Testis (tissue), 2 donors: ENCODE results near the gene NDUFV3.

Source experiments
- CTCF ChIP-seq, 3 experiments: fragments of 450-650 bp in 2 of 3; fragments of 200-600 bp in 1 of 3; sonication (generic) in 1 of 3; IDR thresholded peaks; one replicate each; pipeline ENCODE4 v1.5.1; 2016 to 2019; ENCODE audit warnings: antibody characterized with exemption in 3 of 3, mild to moderate bottlenecking in 2 of 3, moderate library complexity in 1 of 3
- POLR2A ChIP-seq: fragments of 450-650 bp; IDR thresholded peaks from one replicate; pipeline ENCODE4 v1.6.1; 2017; ENCODE audit warnings: antibody characterized with exemption, mild to moderate bottlenecking, moderate library complexity

GRCh38 chr21:42929969-42930368, 36.9 kb downstream of the NDUFV3 start:
- TF ChIP-seq CTCF (IDR thresholded peaks at IDR 0.05), result no peak
- no peak for TF ChIP-seq POLR2A
